Skeletal muscle satellite cell (primary cell): Measurements from ENCODE around the gene CBLN3.

Source experiments
- H3K27me3 ChIP-seq: 2 replicates; pipeline ENCODE4 v1.7.0; 2013; ENCODE audit warnings: low read length; ENCODE audit not compliant: control insufficient read depth, insufficient read depth
- H3K36me3 ChIP-seq: 2 replicates; pipeline ENCODE4 v1.7.0; 2013; ENCODE audit warnings: mild to moderate bottlenecking, control low read depth, low read length; ENCODE audit not compliant: insufficient read depth
- H3K4me1 ChIP-seq: 2 replicates; pipeline ENCODE4 v1.7.0; 2013; ENCODE audit warnings: low read length; ENCODE audit not compliant: control insufficient read depth, insufficient read depth
- H3K4me2 ChIP-seq: 2 replicates; pipeline ENCODE4 v1.7.0; 2013; ENCODE audit warnings: mild to moderate bottlenecking, low read length
- H3K4me3 ChIP-seq: 2 replicates; pipeline ENCODE4 v1.7.0; 2013; ENCODE audit warnings: low read length
- H3K9ac ChIP-seq: 2 replicates; pipeline ENCODE4 v1.7.0; 2013; ENCODE audit warnings: mild to moderate bottlenecking, low read depth, low read length, moderate library complexity
- H3K9me3 ChIP-seq: replicated peaks from 2 replicates; pipeline ENCODE4 v1.7.0; 2013; ENCODE audit warnings: mild to moderate bottlenecking, control low read depth, low read length

Gene CBLN3

GRCh38 chr14:24407608-24408325 lies 21.7 kb downstream of the CBLN3 start:
- no peak overlapping the region for H3K4me3 ChIP-seq
- no peak overlapping the region for H3K4me2 ChIP-seq
- H3K4me1 ChIP-seq = peaks cover 12% of the 10 kb centered on the region
- no peak overlapping the region for H3K9ac ChIP-seq
- H3K36me3 ChIP-seq = no peaks in the 10 kb centered on the region
- H3K27me3 ChIP-seq = peaks cover 24% of the 10 kb centered on the region
- no peaks in the 10 kb centered on the region for H3K9me3 ChIP-seq

GRCh38 chr14:24406416-24406815 lies 23.1 kb downstream of the CBLN3 start:
- Histone ChIP-seq H3K4me3 (no peak overlapping the region), H3K4me2 (no peak overlapping the region), H3K36me3 (no peaks in the 10 kb centered on the region), H3K9me3 (no peaks in the 10 kb centered on the region), H3K27me3 (peaks cover 23% of the 10 kb centered on the region), H3K9ac (no peak overlapping the region), H3K4me1 (peaks cover 12% of the 10 kb centered on the region)

- H3K4me3 ChIP-seq = no peak overlapping the region
Measured at GRCh38 chr14:24404814-24405213, 24.7 kb downstream of the CBLN3 start.

GRCh38 chr14:24403294-24403998 lies 26.0 kb downstream of the CBLN3 start:
- Histone ChIP-seq H3K4me1 (peaks cover 18% of the 10 kb centered on the region), H3K36me3 (no peaks in the 10 kb centered on the region), H3K9ac (no peak overlapping the region), H3K9me3 (no peaks in the 10 kb centered on the region), H3K4me2 (peak overlapping the region; percentile 33), H3K4me3 (no peak overlapping the region), H3K27me3 (peaks cover 12% of the 10 kb centered on the region)

More at GRCh38 chr14:24404814-24405213, 24.7 kb downstream of the CBLN3 start:
- Histone ChIP-seq H3K36me3 (no peaks in the 10 kb centered on the region), H3K9me3 (no peaks in the 10 kb centered on the region), H3K9ac (no peak overlapping the region), H3K4me2 (no peak overlapping the region), H3K27me3 (peaks cover 14% of the 10 kb centered on the region), H3K4me1 (peaks cover 12% of the 10 kb centered on the region)

GRCh38 chr14:24401810-24402702 lies 27.4 kb downstream of the CBLN3 start:
- H3K4me1 ChIP-seq = peaks cover 18% of the 10 kb centered on the region
- no peak overlapping the region for H3K4me3 ChIP-seq
- H3K9ac ChIP-seq = no peak overlapping the region
- H3K9me3 ChIP-seq = no peaks in the 10 kb centered on the region
- peaks cover 11% of the 10 kb centered on the region for H3K27me3 ChIP-seq
- H3K4me2 ChIP-seq = no peak overlapping the region
- no peaks in the 10 kb centered on the region for H3K36me3 ChIP-seq

GRCh38 chr14:24399999-24400718 lies 29.3 kb downstream of the CBLN3 start:
- H3K4me2 ChIP-seq = no peak overlapping the region
- peaks cover 11% of the 10 kb centered on the region for H3K27me3 ChIP-seq
- no peaks in the 10 kb centered on the region for H3K36me3 ChIP-seq
- H3K9ac ChIP-seq = no peak overlapping the region
- peaks cover 18% of the 10 kb centered on the region for H3K4me1 ChIP-seq
- no peaks in the 10 kb centered on the region for H3K9me3 ChIP-seq
- no peak overlapping the region for H3K4me3 ChIP-seq

- peak overlapping the region; percentile 87 for H3K4me2 ChIP-seq
- peak overlapping the region; percentile 14 for H3K9ac ChIP-seq
- H3K27me3 ChIP-seq = peaks cover 16% of the 10 kb centered on the region
- peaks cover 18% of the 10 kb centered on the region for H3K4me1 ChIP-seq
- peak overlapping the region; percentile 65 for H3K4me3 ChIP-seq
- H3K9me3 ChIP-seq = no peaks in the 10 kb centered on the region
- H3K36me3 ChIP-seq = no peaks in the 10 kb centered on the region
Measured at GRCh38 chr14:24399447-24399822, 30.0 kb downstream of the CBLN3 start.

GRCh38 chr14:24398653-24399446 lies 30.6 kb downstream of the CBLN3 start, which contains the start of gene NYNRIN:
NYNRIN (plus strand) TSS chr14:24399003; CDS start chr14:24399247, 244 bp downstream.
- Histone ChIP-seq H3K4me1 (peaks cover 16% of the 10 kb centered on the region), H3K4me3 (peak within 1 kb of the TSS; percentile 65), H3K4me2 (peak within 1 kb of the TSS; percentile 87), H3K9ac (peak within 1 kb of the TSS; percentile 14), H3K36me3 (no peaks in the 10 kb centered on the region), H3K9me3 (no peaks in the 10 kb centered on the region), H3K27me3 (peaks cover 16% of the 10 kb centered on the region)

GRCh38 chr14:24398293-24398652 lies 31.2 kb downstream of the CBLN3 start:
- Histone ChIP-seq H3K27me3 (peaks cover 16% of the 10 kb centered on the region), H3K4me2 (no peak overlapping the region), H3K36me3 (no peaks in the 10 kb centered on the region), H3K9me3 (no peaks in the 10 kb centered on the region), H3K4me1 (peaks cover 10% of the 10 kb centered on the region), H3K9ac (no peak overlapping the region), H3K4me3 (no peak overlapping the region)

- peaks cover 8% of the 10 kb centered on the region for H3K4me1 ChIP-seq
- H3K27me3 ChIP-seq = peaks cover 16% of the 10 kb centered on the region
- H3K9ac ChIP-seq = no peak overlapping the region
- no peak overlapping the region for H3K4me3 ChIP-seq
- H3K36me3 ChIP-seq = no peaks in the 10 kb centered on the region
- H3K9me3 ChIP-seq = no peaks in the 10 kb centered on the region
- H3K4me2 ChIP-seq = no peak overlapping the region
Measured at GRCh38 chr14:24397639-24398292, 31.7 kb downstream of the CBLN3 start.
